ENCODE data around the gene MPHOSPH8. TPM values are rescaled to one million over a fixed set of nuclear protein-coding genes. Genes with fewer than 3 reads are reported as not detected.
"Not testable (repeated sequence)": the region's sequence is repeated elsewhere in the genome, so short reads cannot be mapped to it uniquely, and the experiment has no call there.

MPHOSPH8 gene
- polyA plus RNA-seq, 12 donors, result 29.4 to 232 (median 38.6) TPM

DNA sequence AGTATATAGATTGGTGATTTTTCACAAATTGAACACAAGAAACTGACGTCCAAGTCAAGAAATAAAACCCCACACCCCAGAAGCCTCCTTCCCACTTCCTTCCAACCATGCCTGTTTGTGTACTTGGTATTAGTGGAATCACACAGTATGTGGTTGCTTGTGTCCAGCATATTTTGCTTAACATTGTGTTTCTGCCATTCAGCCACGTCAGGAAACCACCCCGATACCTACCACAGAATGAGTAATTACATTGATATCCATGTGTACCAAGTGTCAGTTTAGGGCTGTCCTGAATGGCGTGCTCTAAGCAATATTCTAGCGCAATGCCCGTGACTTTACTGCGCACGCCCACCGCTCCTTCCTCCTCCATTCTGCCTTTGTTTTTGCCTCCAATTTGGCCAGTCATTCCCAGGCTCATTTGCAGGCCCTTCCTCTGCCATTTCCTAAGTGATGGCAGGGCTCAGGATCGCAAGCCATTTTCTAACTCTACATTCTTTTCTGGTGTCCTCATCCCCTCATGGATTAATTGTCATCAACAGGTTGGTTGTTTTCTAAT lies 25.9 kb upstream of the MPHOSPH8 start:
- DNase-seq, result no peak

- DNase-seq, result no peak
Measured at GRCh38 chr13:19618977-19619376, 14.5 kb upstream of the MPHOSPH8 start.

GRCh38 chr13:19622193-19622592 lies 11.3 kb upstream of the MPHOSPH8 start:
- no peak for DNase-seq

DNA sequence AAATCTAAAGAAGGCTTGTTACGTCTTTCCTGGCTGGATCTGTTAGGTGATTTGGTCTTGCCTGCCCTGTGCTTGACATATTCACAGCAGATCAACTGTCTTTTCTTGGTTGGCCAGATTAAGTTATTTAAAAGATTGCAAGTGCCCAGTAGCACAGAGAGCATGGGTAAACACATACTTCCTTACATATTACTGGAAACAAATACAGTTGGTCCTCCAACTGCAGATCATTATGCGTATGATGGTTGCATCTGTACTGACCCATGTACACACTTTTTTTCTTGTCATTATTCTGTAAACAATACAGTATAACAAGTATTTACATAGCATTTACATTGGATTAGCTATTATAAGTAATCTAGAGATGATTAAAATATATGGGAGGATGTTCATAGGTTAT lies 9.2 kb upstream of the MPHOSPH8 start:
- no peak for DNase-seq

- DNase-seq, result no peak
Measured at GRCh38 chr13:19632915-19633478, 462 bp upstream of the MPHOSPH8 start.

DNA sequence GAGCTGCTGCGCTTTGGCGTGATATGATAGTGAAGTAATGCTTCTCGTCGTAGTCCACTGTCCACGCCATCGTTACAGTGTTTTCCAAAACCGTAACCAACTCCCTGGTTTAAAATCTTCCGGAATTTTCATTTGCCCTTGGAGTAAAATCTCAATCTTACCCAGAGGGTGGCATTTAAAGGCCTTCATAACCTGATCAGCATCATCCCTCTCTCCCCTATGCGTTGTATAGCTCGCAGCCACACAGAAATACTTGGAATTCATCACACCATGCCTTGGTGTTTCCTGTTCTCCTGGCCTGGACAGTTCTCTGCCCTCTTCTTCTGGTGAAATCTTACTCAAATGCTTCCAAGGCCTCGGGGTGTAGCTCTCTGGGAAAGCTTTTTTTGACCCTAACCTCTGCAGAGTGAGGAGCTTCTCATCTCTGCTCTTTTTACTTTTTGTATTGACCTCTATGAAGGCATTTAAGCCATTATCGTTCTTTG lies 839 bp downstream of the MPHOSPH8 start:
- peak; percentile 27 for DNase-seq

- not testable (repeated sequence) for DNase-seq
Measured at GRCh38 chr13:19635926-19636325, 2.5 kb downstream of the MPHOSPH8 start.

DNA sequence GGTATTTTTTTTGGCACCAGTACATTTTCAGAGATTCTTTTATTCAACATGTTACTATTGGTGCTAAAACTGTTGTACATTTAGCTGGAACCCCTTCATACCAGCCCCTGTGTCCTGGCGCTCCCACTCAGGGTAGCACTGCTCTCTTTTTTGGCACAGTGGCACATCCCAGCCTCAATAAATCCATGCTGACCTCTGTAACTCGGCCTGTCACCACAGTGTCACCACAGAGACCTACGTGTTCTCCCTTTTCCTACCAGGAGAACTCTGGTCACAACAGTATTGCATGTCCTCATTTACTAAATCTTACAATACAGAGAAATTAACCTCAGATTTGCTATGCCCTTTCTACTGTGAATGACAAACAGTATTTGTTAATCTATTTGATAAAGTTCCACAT lies 10.2 kb downstream of the MPHOSPH8 start:
- no peak for DNase-seq

- DNase-seq, result no peak
Measured at GRCh38 chr13:19645000-19645399, 11.5 kb downstream of the MPHOSPH8 start.

GRCh38 chr13:19646063-19646462 lies 12.6 kb downstream of the MPHOSPH8 start:
- no peak for DNase-seq

DNA sequence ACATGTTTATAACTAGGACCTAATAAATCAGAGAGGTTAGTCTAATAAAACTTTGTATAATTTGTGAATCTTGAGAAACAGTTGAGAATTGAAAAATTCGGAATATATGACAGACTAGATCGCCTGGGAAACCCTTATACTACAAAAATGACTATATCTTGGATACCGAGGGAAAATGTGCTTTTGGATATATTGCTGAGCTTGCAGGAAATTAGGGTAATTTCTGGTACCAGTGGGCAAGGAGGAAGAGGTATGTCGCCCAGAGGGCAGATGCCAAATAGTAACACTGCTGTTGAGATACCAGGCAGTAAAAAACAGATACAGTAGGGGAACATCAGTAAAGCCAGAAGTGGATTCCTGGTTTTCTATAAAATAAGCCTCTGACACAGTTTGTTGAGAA lies 17.3 kb downstream of the MPHOSPH8 start:
- no peak for DNase-seq

GRCh38 chr13:19657872-19658591 lies 24.6 kb downstream of the MPHOSPH8 start:
- DNase-seq, result no peak

- DNase-seq, result no peak
Measured at GRCh38 chr13:19658831-19659230, 25.4 kb downstream of the MPHOSPH8 start.

DNA sequence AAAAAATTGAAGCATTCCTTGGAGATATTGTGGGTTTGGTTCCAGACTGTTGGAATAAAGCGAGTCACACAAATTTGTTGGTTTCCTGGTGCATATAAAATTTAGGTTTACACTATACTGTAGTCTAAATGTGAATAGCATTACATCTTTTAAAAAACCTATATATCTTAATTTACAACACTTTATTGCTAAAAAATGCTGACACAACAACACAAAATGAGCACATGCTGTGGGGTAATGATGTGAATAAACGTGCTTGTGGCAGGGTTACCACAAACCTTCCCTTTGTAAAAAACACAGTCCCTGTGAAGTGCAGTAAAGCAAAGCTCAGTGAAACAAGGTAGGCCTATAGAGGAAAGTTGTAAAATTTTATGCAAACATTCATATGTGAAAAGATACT lies 27.7 kb downstream of the MPHOSPH8 start:
- no peak for DNase-seq

DNA sequence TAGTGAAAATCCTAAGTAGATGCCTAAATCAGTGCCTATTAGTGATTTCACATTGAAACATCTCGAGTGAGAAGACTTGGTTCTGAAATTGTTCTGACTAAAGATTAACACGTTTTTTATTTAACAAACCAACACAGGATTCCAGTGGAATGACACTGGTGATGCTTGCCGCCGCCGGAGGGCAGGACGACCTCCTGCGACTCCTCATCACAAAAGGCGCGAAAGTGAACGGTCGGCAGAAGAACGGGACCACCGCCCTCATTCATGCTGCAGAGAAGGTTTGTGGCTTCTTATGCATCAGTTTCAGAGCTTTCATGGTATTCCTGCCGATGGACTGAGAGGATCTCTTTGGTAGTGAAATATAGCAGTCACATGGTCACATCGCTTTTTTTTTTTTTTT lies 28.1 kb downstream of the MPHOSPH8 start:
- DNase-seq, result no peak

DNA sequence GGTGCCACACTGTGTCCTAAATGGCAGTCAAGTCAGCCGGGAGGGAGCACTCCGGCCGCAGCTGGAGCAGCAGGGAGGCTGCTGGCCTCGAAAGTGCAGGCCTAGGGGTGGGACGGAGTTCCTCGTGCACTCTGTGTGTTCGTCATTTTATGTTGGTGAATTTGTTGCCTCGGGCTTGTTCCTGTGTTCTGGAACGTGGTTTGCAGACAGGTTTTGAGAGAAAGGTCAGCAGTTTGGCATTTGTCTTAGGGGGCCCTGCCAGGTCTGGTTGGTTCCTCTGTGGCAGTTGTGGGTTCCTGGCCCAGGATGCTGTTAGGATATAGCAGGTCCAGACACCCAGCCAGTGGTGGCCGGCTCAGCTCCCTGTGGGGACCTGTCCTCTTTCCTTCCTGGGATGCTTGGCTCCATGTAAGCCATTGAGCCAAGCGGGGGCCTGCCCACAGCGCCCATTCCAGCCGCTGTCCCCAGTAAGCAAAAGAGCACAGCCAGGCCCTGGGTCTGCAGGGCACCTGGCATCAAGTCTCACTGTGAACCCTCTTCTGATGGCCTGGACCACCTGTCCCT lies 30.0 kb downstream of the MPHOSPH8 start:
- DNase-seq, result no peak

DNA sequence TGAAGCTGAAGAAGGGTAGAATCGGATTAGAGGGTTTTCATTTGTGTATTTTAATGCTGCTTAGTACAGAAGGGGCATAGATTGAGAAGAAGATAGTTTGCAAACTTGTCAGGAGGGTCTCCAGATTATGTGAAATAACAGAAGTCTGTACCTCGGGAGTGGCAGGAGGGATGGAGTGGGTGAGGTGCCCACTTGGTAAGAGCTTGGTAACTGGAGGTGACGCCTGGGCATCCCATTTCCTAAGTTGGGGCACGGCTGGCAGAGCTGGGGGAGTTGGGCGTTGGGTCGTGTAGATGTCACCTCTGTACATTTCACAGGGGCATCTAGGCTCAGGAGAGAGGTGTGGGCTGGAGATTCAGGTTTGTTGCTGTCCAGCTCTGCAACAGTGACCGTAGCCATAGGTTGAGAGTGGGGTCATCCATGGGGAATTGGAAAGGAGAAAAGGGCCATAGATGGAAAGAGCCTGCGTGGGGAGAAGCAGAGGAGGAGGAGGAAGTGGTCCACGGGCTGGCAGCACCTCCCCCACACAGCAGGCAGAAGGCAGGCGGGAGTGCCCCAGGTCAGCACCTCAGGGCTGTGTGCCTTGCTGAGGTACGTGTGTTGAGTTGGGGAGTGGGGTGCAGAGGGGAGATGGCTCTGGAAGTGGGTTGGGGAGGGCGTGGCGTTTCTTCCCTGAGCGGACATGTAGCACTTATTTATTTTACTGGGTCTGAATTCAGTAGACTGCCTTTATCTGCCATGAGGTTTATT lies 31.2 kb downstream of the MPHOSPH8 start:
- no peak for DNase-seq

- DNase-seq, result no peak
Measured at GRCh38 chr13:19665427-19665859, 32.0 kb downstream of the MPHOSPH8 start.

- DNase-seq, result no peak
Measured at GRCh38 chr13:19668778-19669177, 35.3 kb downstream of the MPHOSPH8 start.

GRCh38 chr13:19670147-19670546 lies 36.7 kb downstream of the MPHOSPH8 start:
- no peak for DNase-seq

- no peak for DNase-seq
Measured at GRCh38 chr13:19672990-19673389, 39.5 kb downstream of the MPHOSPH8 start.

Measured in muscle of arm (tissue), 12 donors.